Neural cell (in vitro differentiated cells): ENCODE results near the gene ISY1. TPM values are rescaled to one million over a fixed set of nuclear protein-coding genes. Genes with fewer than 3 reads are reported as not detected.

Experiments
- H2AFZ ChIP-seq: fragments of 200-600, 300-800 bp; sonication (generic), shearing (Covaris generic); 2 replicates; pipeline ENCODE4 v1.6.0; 2014; ENCODE audit warnings: low read depth, mild to moderate bottlenecking, antibody characterized with exemption, low read length, moderate library complexity
- H3F3A ChIP-seq: fragments of 200-600 bp; shearing (Covaris generic); 2 replicates; pipeline ENCODE4 v1.6.1; 2016; ENCODE audit warnings: mild to moderate bottlenecking, moderate library complexity, mixed read lengths, antibody characterized with exemption, low read length; ENCODE audit not compliant: insufficient read depth, poor library complexity, severe bottlenecking
- H3K27ac ChIP-seq: fragments of 200-600, 300-800 bp; sonication (generic), shearing (Covaris generic); 2 replicates; pipeline ENCODE4 v1.5.1; 2014; ENCODE audit warnings: mild to moderate bottlenecking, low read length, moderate library complexity
- H3K27me3 ChIP-seq: fragments of 300-800, 200-600 bp; sonication (generic), shearing (Covaris generic); 2 replicates; pipeline ENCODE4 v1.6.0; 2014; ENCODE audit warnings: mild to moderate bottlenecking, low read depth, low read length, moderate library complexity; ENCODE audit not compliant: insufficient read depth
- H3K36me3 ChIP-seq: fragments of 300-800, 200-600 bp; sonication (generic), shearing (Covaris generic); 2 replicates; pipeline ENCODE4 v1.5.1; 2014; ENCODE audit warnings: mild to moderate bottlenecking, antibody characterized with exemption, low read length, moderate library complexity; ENCODE audit not compliant: insufficient read depth
- H3K4me2 ChIP-seq: fragments of 300-800, 200-600 bp; sonication (generic), shearing (Covaris generic); 2 replicates; pipeline ENCODE4 v1.6.0; 2014; ENCODE audit warnings: mild to moderate bottlenecking, low read length
- H3K4me3 ChIP-seq: fragments of 300-800, 200-600 bp; sonication (generic), shearing (Covaris generic); 2 replicates; pipeline ENCODE4 v1.5.1; 2014; ENCODE audit warnings: mild to moderate bottlenecking, low read length, moderate library complexity
- H3K79me2 ChIP-seq: fragments of 200-600 bp; shearing (Covaris generic); replicated peaks from 2 replicates; pipeline ENCODE4 v1.6.0; 2014; ENCODE audit warnings: mild to moderate bottlenecking, low read length, moderate library complexity; ENCODE audit not compliant: insufficient read depth
- H3K9ac ChIP-seq: fragments of 300-800, 200-600 bp; sonication (generic), shearing (Covaris generic); 2 replicates; pipeline ENCODE4 v1.6.1; 2016; ENCODE audit warnings: mild to moderate bottlenecking, low read length, mixed read lengths
- H3K9me2 ChIP-seq: fragments of 200-600 bp; shearing (Covaris generic); 2 replicates; pipeline ENCODE4 v1.6.1; 2016; ENCODE audit warnings: mild to moderate bottlenecking, low read length, mixed read lengths; ENCODE audit not compliant: insufficient read depth
- H3K9me3 ChIP-seq: fragments of 200-600, 300-800 bp; sonication (generic), shearing (Covaris generic); 2 replicates; pipeline ENCODE4 v1.6.1; 2016; ENCODE audit warnings: mild to moderate bottlenecking, mixed run types, low read length, moderate library complexity, mixed read lengths
- H4K20me1 ChIP-seq: fragments of 200-600 bp; shearing (Covaris generic); 2 replicates; pipeline ENCODE4 v1.6.1; 2016; ENCODE audit warnings: mild to moderate bottlenecking, mixed run types; ENCODE audit not compliant: insufficient read depth
- EP300 ChIP-seq: fragments of 450-650 bp; conservative IDR thresholded peaks from 2 replicates; pipeline ENCODE4 v1.6.1; 2014; ENCODE audit warnings: antibody characterized with exemption, mild to moderate bottlenecking, moderate library complexity; ENCODE audit not compliant: poor library complexity, severe bottlenecking
- EZH2 ChIP-seq: fragments of 200-600, 300-800 bp; shearing (Covaris generic), sonication (generic); IDR thresholded peaks from 2 replicates; pipeline ENCODE4 v1.6.1; 2014; ENCODE audit warnings: antibody characterized with exemption, low read length, borderline replicate concordance, mild to moderate bottlenecking; ENCODE audit not compliant: insufficient read depth, poor library complexity, severe bottlenecking
- MXI1 ChIP-seq: fragments of 450-650 bp; conservative IDR thresholded peaks from 2 replicates; pipeline ENCODE4 v1.6.1; 2014; ENCODE audit warnings: antibody characterized with exemption, mild to moderate bottlenecking; ENCODE audit not compliant: poor library complexity, severe bottlenecking
- POLR2AphosphoS5 ChIP-seq: IDR thresholded peaks from 2 replicates; pipeline ENCODE4 v1.6.1; 2012
- RAD21 ChIP-seq: fragments of 450-650 bp; conservative IDR thresholded peaks from 2 replicates; pipeline ENCODE4 v1.6.1; 2014; ENCODE audit warnings: antibody characterized with exemption, mild to moderate bottlenecking, moderate library complexity
- REST ChIP-seq: IDR thresholded peaks from 2 replicates; pipeline ENCODE4 v1.6.1; 2012; ENCODE audit warnings: borderline replicate concordance
- SMC3 ChIP-seq: fragments of 450-650 bp; conservative IDR thresholded peaks from 2 replicates; pipeline ENCODE4 v1.6.1; 2014; ENCODE audit warnings: antibody characterized with exemption, mild to moderate bottlenecking, moderate library complexity; ENCODE audit not compliant: poor library complexity
- TAF1 ChIP-seq: IDR thresholded peaks from 2 replicates; pipeline ENCODE4 v1.6.1; 2012; ENCODE audit warnings: low read depth
- polyA plus RNA-seq: library from polyadenylated mRNA; depleted of rRNA; stranded (reverse); fragments of >200 nt; gene quantifications from 2 replicates; pipeline ENCODE4 v1.2.3, GENCODE V29; 2014
- TF ChIP-seq, protein P1 (sequence below): fragments of 450-650 bp; IDR thresholded peaks from 2 replicates; pipeline ENCODE4 v1.5.1; 2014; ENCODE audit warnings: antibody characterized with exemption, mild to moderate bottlenecking, moderate library complexity; ENCODE audit not compliant: poor library complexity, severe bottlenecking

The ISY1 gene
- polyA plus RNA-seq, 1 donor from 2014 or later, result 23.3 TPM

- Histone ChIP-seq H3K36me3 (no peaks in the 10 kb centered on the region), H2AFZ (no peak overlapping the region), H3K9me2 (no peaks in the 10 kb centered on the region), H3K4me2 (no peak overlapping the region), H3K27ac (no peak overlapping the region), H3K79me2 (no peaks in the 10 kb centered on the region), H4K20me1 (no peaks in the 10 kb centered on the region), H3F3A (no peaks in the 10 kb centered on the region), H3K9ac (no peak overlapping the region), H3K4me3 (no peak overlapping the region), H3K27me3 (no peaks in the 10 kb centered on the region), H3K9me3 (no peaks in the 10 kb centered on the region)
- TF ChIP-seq, protein P1, sequence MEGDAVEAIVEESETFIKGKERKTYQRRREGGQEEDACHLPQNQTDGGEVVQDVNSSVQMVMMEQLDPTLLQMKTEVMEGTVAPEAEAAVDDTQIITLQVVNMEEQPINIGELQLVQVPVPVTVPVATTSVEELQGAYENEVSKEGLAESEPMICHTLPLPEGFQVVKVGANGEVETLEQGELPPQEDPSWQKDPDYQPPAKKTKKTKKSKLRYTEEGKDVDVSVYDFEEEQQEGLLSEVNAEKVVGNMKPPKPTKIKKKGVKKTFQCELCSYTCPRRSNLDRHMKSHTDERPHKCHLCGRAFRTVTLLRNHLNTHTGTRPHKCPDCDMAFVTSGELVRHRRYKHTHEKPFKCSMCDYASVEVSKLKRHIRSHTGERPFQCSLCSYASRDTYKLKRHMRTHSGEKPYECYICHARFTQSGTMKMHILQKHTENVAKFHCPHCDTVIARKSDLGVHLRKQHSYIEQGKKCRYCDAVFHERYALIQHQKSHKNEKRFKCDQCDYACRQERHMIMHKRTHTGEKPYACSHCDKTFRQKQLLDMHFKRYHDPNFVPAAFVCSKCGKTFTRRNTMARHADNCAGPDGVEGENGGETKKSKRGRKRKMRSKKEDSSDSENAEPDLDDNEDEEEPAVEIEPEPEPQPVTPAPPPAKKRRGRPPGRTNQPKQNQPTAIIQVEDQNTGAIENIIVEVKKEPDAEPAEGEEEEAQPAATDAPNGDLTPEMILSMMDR, result no peak
- TF ChIP-seq TAF1 (no peak), RAD21 (no peak), POLR2AphosphoS5 (no peak), MXI1 (no peak), EZH2 (no peak), REST (no peak), EP300 (no peak), SMC3 (no peak)
These were observed 54.5 kb downstream of the ISY1 start for GRCh38 chr3:129106320-129106719.

- H3K9me2 ChIP-seq, result no peaks in the 10 kb centered on the region
- H3K4me2 ChIP-seq, result no peak overlapping the region
- H2AFZ ChIP-seq, result no peak overlapping the region
- TF ChIP-seq EZH2 (no peak), TAF1 (no peak), SMC3 (no peak), RAD21 (no peak), MXI1 (no peak), REST (no peak), EP300 (no peak), POLR2AphosphoS5 (no peak)
- TF ChIP-seq, protein P1, result no peak
- H4K20me1 ChIP-seq, result no peaks in the 10 kb centered on the region
- no peaks in the 10 kb centered on the region for H3K36me3 ChIP-seq
- H3K9ac ChIP-seq, result no peak overlapping the region
- H3K27ac ChIP-seq, result no peak overlapping the region
- no peaks in the 10 kb centered on the region for H3K27me3 ChIP-seq
- no peaks in the 10 kb centered on the region for H3K79me2 ChIP-seq
- no peaks in the 10 kb centered on the region for H3K9me3 ChIP-seq
- no peak overlapping the region for H3K4me3 ChIP-seq
- no peaks in the 10 kb centered on the region for H3F3A ChIP-seq
These were observed 55.0 kb downstream of the ISY1 start for GRCh38 chr3:129105862-129106261.
